Stimulated activated CD4-positive, alpha-beta T cell treated with anti-CD3 and anti-CD28 coated beads, Interleukin-1b, Interleukin-23, amount 100 ng/mL, for 1 hour (primary cell): Measurements from ENCODE around the gene OTOP2.
A peak's percentile ranks its signal among the peaks of the same experiment; 100 is the strongest.

ENCODE experiments used
- DNase-seq, 2 donors: peaks; one replicate each; pipeline ENCODE4 v3.0.0-alpha.2; 2020; ENCODE audit warnings: low read depth in 2 of 2

Gene OTOP2

DNA sequence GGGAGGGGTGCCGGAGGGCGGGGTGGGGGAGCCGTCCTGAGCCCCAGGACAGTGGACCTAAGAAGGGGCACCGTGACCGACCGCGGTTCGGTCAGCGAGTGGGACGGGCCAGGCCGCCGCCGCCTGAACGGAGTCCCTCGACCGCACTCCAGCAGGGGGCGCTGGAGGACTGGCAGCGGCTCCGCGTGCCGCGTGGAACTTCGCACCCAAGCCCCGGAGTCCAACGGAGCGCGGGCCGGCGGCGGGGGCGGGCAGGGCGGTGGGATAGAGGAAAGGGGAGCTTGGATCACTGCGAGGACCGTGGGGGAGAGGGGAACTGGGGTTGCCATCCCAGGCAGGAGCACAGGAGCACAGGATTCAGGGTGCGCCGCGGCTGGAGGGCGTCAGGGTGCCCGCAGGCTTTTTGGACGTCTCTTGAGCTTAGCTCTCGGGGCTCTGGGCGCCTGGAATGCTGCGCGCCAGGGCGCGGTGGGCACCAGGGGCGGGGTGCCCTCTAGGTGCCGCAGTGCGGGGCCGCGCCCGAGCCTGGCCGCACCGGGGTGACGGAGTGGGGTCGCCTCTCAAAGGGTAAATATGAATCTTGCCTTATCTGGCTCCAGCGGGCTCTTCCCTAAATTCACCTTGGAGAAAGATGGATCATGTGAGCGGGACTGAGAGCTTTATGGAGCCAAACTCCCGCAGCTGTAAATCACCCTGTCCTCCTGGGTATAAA, 379 bp upstream of the OTOP2 start:
- peak; percentile 37 to 50 for DNase-seq

DNA sequence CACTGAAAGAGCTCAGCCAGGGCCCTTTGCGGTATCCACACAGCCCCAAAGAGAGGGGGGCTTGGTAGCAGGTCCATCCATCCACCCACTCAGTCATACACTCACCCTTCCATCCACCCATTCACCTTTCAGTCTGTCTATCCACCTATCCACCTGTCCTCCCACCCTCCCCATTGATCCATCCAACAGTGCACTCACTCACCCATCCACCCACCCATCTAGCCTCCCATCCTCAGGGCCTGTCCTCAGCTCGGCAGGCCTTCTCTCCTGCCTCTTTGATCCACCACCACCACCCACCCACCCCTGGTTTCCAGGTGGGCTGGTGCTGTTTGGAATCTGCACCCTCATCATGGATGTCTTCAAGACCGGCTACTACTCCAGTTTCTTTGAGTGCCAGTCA, 1.2 kb downstream of the OTOP2 start:
- DNase-seq: no peak

DNA sequence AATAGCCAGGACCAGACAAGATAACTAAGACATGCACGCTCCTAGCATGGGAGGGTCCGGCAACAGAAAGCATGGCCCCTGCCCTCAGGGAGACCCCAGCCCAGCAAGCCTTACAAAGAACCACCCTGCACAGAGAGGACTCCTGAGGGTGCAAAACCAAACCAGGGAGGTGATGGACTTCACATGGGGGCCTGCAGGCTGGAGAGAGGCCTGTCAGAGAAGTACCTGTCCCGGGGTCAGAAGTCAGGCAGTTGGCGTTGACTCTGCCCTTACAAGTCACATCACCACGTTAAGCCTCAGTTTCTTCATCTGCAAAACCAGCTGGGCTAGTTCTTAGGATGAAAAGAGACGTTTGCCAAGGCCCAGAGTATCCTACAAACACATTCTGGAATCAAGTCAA, 4.7 kb downstream of the OTOP2 start:
- DNase-seq: no peak

DNA sequence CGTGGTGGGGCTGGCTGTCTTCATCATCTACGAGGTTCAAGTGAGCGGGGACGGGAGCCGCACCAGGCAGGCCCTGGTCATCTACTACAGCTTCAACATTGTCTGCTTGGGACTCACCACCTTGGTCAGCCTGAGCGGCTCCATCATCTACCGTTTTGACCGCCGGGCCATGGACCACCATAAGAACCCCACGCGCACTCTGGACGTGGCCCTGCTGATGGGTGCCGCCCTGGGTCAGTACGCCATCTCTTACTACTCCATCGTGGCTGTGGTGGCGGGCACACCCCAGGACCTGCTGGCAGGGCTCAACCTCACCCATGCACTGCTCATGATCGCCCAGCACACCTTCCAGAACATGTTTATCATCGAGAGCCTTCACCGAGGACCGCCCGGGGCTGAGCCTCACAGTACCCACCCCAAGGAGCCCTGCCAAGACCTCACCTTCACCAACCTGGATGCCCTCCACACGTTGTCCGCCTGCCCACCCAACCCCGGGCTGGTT, 6.5 kb downstream of the OTOP2 start:
- DNase-seq: no peak

GRCh38 chr17:74935048-74935447, 11.0 kb downstream of the OTOP2 start:
- no peak for DNase-seq

DNA sequence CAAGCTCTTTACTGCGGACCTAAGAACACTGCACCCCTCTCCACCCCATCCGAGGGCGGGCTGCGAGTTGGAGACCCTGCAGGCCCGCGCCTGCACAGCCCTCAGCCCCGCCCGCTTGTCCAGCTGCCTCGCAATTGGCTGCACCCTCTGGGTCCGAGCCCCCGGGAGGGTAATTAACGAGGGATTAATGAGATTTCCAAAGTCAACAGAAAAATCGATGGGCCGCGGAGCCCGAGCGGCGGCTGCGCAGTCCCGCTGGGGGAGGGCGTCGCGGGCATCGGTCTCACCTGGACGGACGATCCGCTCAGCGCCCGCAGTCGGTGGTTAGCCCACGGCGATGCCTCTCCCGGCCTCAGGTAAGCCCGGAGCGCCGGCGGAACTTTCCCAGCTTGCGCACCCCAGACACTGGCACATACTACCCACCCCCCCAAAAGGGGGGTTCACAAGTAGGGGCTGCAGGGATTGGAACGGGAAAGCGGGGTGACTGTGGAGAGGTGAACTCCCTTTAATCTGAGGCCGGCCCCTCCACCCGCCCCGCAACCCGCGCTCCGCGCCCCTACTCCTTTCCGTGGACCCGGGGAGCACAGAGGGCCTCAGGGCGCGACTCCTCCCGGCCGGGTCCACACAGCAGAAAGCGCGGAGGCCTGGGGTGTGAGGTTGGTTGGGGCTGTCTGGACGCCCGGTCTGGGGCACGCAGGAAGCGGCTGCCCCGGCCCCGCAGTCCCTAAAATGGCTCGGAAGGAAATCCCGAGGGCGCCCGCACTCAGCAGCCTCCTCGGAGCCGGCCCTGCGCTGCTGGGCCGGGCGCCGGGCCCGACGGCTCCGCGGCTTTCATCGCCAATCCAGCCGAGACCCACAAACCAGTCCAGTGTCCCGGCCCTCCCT, 11.8 kb downstream of the OTOP2 start, which contains the start of gene OTOP3:
Gene OTOP3 (plus strand): TSS at position 314 of the 885 bp plus-strand sequence. CDS start 24 bp downstream, at position 338.
- DNase-seq: no peak

GRCh38 chr17:74936470-74936799, 12.4 kb downstream of the OTOP2 start:
- DNase-seq: no peak

- no peak for DNase-seq
These were observed 13.3 kb downstream of the OTOP2 start for GRCh38 chr17:74937064-74938051.

GRCh38 chr17:74938194-74938950, 14.3 kb downstream of the OTOP2 start:
- DNase-seq: no peak

DNA sequence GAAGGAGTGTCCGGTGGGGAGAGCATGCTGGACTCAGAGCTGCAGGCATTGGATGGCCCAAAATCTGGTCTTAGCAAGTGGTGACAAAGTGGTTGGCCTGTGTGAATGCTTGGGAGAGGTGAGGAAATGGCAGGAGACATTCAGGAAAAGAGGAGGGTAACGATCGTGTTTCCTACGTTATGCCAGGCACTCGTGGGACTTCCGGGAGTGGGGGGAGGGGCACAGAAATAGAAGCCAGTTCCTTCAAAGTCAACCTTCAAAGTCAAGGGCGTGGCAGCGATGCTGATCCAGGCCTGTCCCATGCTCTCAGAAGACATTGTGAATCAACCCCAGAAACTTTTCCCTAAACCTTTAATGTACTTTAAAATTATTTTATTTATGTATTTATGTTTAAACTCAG, 15.5 kb downstream of the OTOP2 start:
- DNase-seq: no peak

- DNase-seq: no peak
These were observed 17.2 kb downstream of the OTOP2 start for GRCh38 chr17:74941128-74941725.

DNA sequence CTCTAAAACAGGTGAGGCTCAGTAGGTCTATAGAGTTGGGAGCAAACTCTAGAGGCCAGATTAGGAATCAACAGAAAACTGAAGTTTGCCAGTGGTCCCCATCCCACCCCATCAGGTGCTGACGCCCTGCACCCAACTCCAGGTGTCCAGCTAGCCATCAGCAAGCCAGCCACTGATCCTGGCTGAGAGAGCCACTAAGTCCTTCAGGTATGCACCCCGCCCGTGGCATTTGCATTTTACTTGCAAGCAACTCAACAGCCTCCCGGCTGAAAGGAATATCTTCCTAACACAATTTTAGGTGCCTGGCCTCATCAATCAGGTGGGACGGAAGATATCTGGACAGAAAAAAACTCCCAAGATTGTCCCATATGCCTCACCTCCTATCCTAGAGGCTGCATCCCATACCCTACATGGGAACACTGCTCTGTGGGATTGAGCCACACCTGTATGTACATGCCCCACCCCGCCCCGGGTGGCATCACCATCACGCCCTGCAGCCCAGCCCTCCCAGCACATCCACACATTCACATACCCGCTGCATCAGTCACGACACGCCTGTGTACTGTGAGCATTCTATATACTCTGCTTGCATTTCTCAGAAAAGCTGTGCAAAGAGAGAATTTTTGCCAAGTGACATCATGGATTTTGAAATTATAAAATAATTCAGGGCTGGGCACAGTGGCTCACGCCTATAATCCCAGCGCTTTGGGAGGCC, 19.9 kb downstream of the OTOP2 start:
- no peak for DNase-seq

DNA sequence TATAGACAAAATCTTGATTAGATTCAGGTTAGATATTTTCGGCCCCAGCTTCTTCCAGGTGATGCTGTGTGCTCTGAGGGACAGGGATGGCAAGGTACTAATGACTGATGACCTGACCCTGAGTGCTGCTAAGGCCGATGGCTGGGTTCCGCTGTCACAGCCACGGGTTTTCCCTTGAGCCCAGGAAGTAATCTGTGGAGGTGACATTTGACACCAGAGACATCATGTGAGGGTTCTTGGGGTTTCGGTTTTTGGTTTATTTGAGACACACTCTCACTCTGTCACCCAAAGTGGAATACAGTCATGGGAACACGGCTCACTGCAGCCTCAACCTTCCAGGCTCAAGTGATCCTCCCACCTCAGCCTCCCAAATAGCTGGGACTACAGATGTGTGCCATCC, 21.5 kb downstream of the OTOP2 start:
- no peak for DNase-seq

DNA sequence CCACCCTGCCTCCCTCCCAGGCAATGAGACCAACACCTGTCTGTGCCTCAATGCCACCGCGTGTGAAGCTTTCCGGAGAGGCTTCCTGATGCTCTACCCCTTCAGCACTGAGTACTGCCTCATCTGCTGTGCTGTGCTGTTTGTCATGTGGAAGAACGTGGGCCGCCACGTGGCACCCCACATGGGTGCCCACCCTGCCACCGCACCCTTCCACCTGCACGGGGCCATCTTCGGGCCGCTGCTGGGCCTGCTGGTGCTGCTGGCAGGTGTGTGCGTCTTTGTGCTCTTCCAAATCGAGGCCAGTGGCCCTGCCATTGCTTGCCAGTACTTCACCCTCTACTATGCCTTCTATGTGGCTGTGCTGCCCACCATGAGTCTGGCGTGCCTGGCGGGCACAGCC, 22.6 kb downstream of the OTOP2 start:
- no peak for DNase-seq

- no peak for DNase-seq
These were observed 23.1 kb downstream of the OTOP2 start for GRCh38 chr17:74947041-74947754.

GRCh38 chr17:74949455-74950115, 25.5 kb downstream of the OTOP2 start:
- DNase-seq: no peak

DNA sequence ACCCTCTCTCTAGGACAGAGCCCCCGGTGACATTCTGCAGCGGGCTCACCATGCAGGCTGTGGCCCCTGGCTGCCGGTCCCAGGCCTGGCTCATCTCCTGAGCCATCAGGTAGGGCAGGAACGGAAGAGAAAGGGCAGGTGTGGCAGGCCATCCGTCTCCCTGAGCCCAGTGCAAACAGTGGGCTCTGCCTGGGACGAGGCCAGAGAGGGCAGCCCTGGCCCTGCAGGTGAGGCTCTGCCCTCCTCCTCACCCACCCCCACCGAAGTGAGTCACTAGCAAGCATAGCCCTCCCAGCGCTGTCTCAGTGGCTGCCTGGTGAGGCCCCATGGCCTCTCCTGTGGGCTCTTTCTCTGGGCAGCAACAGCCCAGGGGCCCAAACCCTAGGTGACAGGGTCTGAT, 26.1 kb downstream of the OTOP2 start:
- DNase-seq: no peak

- DNase-seq: no peak
These were observed 27.0 kb downstream of the OTOP2 start for GRCh38 chr17:74951065-74951464.
